Measurements from ENCODE around the gene TEX52.

TEX52 gene

DNA sequence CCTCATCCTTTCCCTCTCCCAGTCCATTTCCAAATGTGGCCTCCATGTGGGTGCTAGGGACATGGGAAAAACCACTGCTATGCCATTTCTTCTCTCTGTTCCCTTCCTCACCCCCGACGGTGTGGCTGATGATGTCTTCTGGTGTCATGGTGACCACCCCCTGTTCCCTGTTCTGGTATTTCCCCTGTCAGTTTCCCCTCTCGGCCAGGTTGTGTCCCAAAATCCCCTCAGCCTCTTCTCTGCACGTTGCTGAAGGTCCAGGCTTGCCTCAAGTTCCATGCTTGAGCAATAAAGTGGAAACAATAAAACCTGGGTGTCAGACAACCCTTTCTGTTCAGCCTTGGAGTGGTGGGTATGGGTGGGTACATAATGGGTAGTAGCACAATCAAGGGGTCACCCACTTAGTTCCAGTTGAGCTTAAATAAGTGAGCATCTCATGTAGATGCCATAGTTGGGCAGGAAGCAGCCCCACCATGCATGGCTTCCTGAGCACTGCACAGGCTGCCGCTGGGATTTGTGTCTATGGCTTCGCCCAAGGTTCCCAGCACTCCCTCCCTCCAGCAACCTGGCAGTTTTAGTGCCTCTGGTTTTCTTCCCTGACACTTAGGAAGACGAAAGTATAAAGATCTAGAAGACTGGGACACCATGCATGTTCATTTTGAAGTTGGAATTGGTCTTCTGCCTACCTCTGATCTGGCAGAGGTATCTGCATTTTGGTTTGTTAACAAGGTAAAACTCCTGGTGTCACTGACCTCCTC, 53.0 kb downstream of the TEX52 start:
- Mint-ChIP-seq H3K27ac (peak overlapping the region; percentile 63), H3K9me3 (no peaks in the 10 kb centered on the region), H3K4me3 (no peak overlapping the region), H3K27me3 (no peaks in the 10 kb centered on the region), H3K36me3 (ENCODE audit: low read depth) (peaks cover 87% of the 10 kb centered on the region), H3K4me1 (ENCODE audit: low read depth) (peaks cover 12% of the 10 kb centered on the region)
- DNase-seq = no peak

DNA sequence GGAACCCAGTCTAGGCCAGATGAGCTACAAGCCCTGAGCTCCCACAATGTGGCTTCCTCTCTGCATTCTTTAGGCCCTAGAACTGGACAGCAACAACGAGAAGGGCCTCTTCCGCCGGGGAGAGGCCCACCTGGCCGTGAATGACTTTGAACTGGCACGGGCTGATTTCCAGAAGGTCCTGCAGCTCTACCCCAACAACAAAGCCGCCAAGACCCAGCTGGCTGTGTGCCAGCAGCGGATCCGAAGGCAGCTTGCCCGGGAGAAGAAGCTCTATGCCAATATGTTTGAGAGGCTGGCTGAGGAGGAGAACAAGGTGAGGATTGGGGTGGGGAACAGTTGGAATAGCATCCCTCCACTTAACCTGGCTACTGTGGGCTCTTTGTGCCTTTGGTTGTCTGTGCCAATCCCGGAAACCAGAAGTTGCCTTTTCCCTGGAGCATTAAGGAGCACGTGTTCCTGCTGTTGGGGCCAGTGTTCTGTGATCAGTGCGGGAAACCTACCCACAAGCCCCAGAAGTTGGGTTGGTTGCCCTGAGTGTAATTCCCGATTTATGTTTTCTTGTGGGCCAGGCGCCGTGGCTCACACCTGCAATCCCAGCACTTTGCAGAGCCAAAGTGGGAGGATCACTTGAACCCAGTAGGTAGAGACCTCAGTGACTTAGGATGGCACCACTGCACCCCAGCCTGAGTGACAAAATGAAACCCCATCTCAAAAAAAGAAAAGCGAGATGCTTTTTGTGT, 55.6 kb downstream of the TEX52 start:
- Mint-ChIP-seq H3K36me3 (ENCODE audit: low read depth) (peaks cover 100% of the 10 kb centered on the region), H3K9me3 (no peaks in the 10 kb centered on the region), H3K4me1 (ENCODE audit: low read depth) (peaks cover 37% of the 10 kb centered on the region), H3K27ac (peak overlapping the region; percentile 26), H3K27me3 (no peaks in the 10 kb centered on the region), H3K4me3 (no peak overlapping the region)
- DNase-seq = no peak

DNA sequence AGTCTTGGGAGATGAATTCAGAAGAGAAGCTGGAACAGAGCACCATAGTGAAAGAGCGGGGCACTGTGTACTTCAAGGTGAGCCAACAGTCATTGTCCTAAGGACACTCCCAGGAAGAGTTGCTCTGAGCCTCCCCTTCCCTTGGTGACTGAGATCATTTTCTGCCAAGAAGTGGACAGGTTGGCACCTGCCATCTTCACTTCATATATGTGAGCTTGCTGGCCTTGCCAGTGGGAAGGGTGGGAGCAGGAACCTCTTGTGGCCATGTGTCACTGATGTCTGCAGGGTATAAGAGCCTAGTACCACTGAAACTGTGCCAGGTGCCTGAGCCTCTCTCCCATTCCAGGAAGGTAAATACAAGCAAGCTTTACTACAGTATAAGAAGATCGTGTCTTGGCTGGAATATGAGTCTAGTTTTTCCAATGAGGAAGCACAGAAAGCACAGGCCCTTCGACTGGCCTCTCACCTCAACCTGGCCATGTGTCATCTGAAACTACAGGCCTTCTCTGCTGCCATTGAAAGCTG, 56.7 kb downstream of the TEX52 start:
- no peak for DNase-seq
- Mint-ChIP-seq H3K4me1 (ENCODE audit: low read depth) (peaks cover 33% of the 10 kb centered on the region), H3K4me3 (no peak overlapping the region), H3K36me3 (ENCODE audit: low read depth) (peaks cover 93% of the 10 kb centered on the region), H3K27me3 (no peaks in the 10 kb centered on the region), H3K9me3 (no peaks in the 10 kb centered on the region), H3K27ac (peak overlapping the region; percentile 81)
